ENCODE results near the gene TEX28. TPM values are rescaled to one million over a fixed set of nuclear protein-coding genes. Genes with fewer than 3 reads are reported as not detected.

Gene TEX28
- total RNA-seq, 1 donor from 2014 or later: not detected

DNA sequence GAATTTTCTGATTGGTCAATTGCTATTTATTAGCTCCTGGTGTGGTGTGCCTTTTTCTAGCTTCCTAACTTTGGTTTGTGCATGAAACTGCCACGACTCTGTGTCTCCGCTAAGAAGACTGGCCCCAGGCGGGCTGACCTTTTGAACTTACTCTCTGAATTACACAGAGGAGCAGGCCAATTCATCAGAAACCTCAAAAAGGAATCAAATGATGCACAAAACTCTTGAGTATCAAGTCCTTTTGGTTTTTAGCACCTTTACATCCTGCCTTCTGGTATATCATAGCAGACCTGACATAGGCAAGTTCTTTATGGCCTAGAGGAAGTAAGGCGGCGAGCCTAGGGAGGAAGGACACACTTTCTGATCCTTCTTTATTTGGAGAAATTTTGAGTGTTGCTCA lies 18.2 kb upstream of the TEX28 start:
- TF ChIP-seq CTCF (IDR thresholded peaks at IDR 0.05) (no peak), EZH2 (IDR thresholded peaks at IDR 0.05) (no peak), EZH2phosphoT487 (IDR thresholded peaks at IDR 0.05) (no peak)
- Histone ChIP-seq H3K36me3 (no peaks in the 10 kb centered on the region), H3K4me3 (no peak overlapping the region), H3K9me3 (ENCODE audit: low read depth) (no peaks in the 10 kb centered on the region), H4K20me1 (ENCODE audit: low read depth) (no peaks in the 10 kb centered on the region), H3K4me1 (no peaks in the 10 kb centered on the region), H3K4me2 (no peak overlapping the region), H2AFZ (replicated peaks) (no peak overlapping the region), H3K79me2 (ENCODE audit: low read depth) (no peaks in the 10 kb centered on the region), H3K27ac (no peak overlapping the region), H3K27me3 (no peaks in the 10 kb centered on the region), H3F3A (ENCODE audit: low read depth) (no peaks in the 10 kb centered on the region), H3K9ac (no peak overlapping the region)
- Mint-ChIP-seq H3K27ac (no peak overlapping the region), H3K4me1 (peaks cover 4% of the 10 kb centered on the region), H3K27me3 (ENCODE audit: insufficient read depth, low read depth) (no peaks in the 10 kb centered on the region), H3K9me3 (peaks cover 9% of the 10 kb centered on the region), H3K36me3 (no peaks in the 10 kb centered on the region), H3K4me3 (no peak overlapping the region)
- no peak for DNase-seq (ENCODE audit: low spot score)

GRCh38 chrX:154312116-154312515 lies 17.2 kb upstream of the TEX28 start:
- H3K9ac ChIP-seq: no peak overlapping the region
- no peaks in the 10 kb centered on the region for H3F3A ChIP-seq (ENCODE audit: low read depth)
- no peaks in the 10 kb centered on the region for H3K4me1 ChIP-seq
- no peaks in the 10 kb centered on the region for H3K27me3 ChIP-seq
- Mint-ChIP-seq H3K27ac (no peak overlapping the region), H3K4me3 (no peak overlapping the region), H3K4me1 (peaks cover 3% of the 10 kb centered on the region), H3K36me3 (no peaks in the 10 kb centered on the region), H3K9me3 (peaks cover 14% of the 10 kb centered on the region), H3K27me3 (ENCODE audit: insufficient read depth, low read depth) (no peaks in the 10 kb centered on the region)
- DNase-seq (ENCODE audit: low spot score): no peak
- no peak overlapping the region for H3K4me2 ChIP-seq
- H3K36me3 ChIP-seq: no peaks in the 10 kb centered on the region
- no peaks in the 10 kb centered on the region for H3K9me3 ChIP-seq (ENCODE audit: low read depth)
- H3K79me2 ChIP-seq (ENCODE audit: low read depth): no peaks in the 10 kb centered on the region
- no peak overlapping the region for H3K27ac ChIP-seq
- H2AFZ ChIP-seq (replicated peaks): no peak overlapping the region
- H4K20me1 ChIP-seq (ENCODE audit: low read depth): no peaks in the 10 kb centered on the region
- TF ChIP-seq EZH2phosphoT487 (IDR thresholded peaks at IDR 0.05): no peak
- no peak for TF ChIP-seq EZH2 (IDR thresholded peaks at IDR 0.05)
- no peak for TF ChIP-seq CTCF (IDR thresholded peaks at IDR 0.05)
- H3K4me3 ChIP-seq: no peak overlapping the region

DNA sequence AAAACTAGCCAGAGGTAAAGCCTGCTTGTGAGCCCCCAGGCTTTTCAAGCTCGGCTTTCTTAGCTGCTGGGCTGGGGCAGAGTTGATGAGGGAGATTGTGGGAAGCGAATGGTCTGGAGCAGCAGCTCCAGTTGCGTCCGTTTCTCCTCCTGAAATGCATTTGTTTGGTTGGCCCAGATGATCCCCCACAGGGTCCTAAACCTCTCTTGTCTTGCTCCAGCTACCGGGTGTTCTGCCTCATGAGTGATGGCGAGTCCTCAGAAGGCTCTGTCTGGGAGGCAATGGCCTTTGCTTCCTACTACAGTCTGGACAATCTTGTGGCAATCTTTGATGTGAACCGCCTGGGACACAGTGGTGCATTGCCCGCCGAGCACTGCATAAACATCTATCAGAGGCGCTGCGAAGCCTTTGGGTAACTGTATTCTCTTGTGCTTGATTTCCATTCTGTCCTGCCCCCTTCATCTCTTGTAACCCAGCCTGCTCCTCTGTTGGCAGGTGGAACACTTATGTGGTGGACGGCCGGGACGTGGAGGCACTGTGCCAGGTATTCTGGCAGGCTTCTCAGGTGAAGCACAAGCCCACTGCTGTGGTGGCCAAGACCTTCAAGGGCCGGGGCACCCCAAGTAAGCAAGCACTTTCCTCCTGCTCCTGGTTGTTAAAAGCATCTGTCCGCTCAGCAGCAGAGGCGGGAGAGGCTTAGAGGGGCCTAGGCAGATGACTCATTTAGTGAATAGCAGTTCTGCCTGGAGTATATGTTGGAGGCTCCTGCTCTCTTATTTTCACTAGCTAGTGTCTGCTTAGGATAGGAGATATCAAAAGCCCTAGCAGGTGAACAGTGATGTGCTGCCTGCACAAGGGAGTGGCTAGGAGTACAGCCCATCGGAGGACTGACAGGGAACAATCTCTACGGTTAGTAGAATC lies 16.0 kb upstream of the TEX28 start:
- H3K4me3 Mint-ChIP-seq: no peak overlapping the region
- Histone ChIP-seq H3K27me3 (no peaks in the 10 kb centered on the region), H3K36me3 (no peaks in the 10 kb centered on the region), H2AFZ (replicated peaks) (no peak overlapping the region), H3K9me3 (ENCODE audit: low read depth) (no peaks in the 10 kb centered on the region), H4K20me1 (ENCODE audit: low read depth) (no peaks in the 10 kb centered on the region), H3K4me3 (no peak overlapping the region), H3K4me2 (no peak overlapping the region), H3F3A (ENCODE audit: low read depth) (no peaks in the 10 kb centered on the region), H3K79me2 (ENCODE audit: low read depth) (no peaks in the 10 kb centered on the region), H3K4me1 (no peaks in the 10 kb centered on the region), H3K27ac (no peak overlapping the region), H3K9ac (no peak overlapping the region)
- H3K9me3 Mint-ChIP-seq: peaks cover 15% of the 10 kb centered on the region
- H3K4me1 Mint-ChIP-seq: peaks cover 2% of the 10 kb centered on the region
- DNase-seq (ENCODE audit: low spot score): no peak
- no peaks in the 10 kb centered on the region for H3K27me3 Mint-ChIP-seq (ENCODE audit: insufficient read depth, low read depth)
- H3K27ac Mint-ChIP-seq: peak overlapping the region; percentile 16
- no peaks in the 10 kb centered on the region for H3K36me3 Mint-ChIP-seq
- TF ChIP-seq CTCF (IDR thresholded peaks at IDR 0.05): no peak
- no peak for TF ChIP-seq EZH2 (IDR thresholded peaks at IDR 0.05)
- TF ChIP-seq EZH2phosphoT487 (IDR thresholded peaks at IDR 0.05): no peak
